Measurements from ENCODE around the gene UBE3C.
"Not testable (repeated sequence)": the region's sequence is repeated elsewhere in the genome, so short reads cannot be mapped to it uniquely, and the experiment has no call there.

The UBE3C gene

DNA sequence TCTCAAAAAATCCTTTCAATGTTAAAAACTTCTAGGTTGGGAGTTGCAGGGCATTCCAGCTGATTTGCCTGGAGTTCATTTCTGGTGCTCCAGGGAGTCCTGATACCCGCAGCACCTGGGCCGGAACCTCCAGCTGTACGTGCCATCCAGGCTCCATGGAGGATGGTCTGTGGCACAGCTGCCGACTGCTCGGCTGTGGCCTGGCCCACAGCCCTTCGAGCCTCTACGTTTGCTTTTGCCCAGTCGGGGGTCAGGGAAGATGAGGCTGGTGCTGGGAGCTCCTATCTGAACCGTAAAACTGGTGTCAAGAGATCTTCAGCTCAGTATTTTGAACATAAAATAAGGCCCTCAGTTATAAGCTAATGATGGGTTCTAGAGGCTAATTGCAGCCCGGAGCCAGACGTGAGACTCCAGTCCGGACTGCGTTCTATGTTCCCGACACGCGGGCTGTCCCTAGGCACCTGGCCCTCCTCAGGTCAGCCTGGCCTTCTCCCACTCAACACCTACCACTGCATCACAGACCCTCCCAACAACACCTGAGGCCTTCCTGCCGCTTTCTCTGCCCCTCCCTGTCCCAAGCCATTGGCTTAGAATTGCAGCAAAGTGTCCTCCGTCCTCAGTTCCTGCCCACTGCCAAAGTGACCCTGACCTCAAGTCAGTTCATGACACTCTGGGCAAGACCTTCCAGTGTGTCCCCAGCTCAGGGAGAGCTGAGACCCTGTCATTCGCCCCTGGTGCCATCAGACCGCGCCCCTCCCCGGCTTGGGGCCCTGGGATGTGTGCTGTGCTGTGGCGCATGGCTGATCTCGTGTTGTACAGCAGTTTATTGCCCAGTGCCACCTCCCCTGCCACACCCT lies 133.9 kb downstream of the UBE3C start:
- no peak overlapping the region for H3K4me3 ChIP-seq (ENCODE audit: control insufficient read depth, low read depth, low read length)

DNA sequence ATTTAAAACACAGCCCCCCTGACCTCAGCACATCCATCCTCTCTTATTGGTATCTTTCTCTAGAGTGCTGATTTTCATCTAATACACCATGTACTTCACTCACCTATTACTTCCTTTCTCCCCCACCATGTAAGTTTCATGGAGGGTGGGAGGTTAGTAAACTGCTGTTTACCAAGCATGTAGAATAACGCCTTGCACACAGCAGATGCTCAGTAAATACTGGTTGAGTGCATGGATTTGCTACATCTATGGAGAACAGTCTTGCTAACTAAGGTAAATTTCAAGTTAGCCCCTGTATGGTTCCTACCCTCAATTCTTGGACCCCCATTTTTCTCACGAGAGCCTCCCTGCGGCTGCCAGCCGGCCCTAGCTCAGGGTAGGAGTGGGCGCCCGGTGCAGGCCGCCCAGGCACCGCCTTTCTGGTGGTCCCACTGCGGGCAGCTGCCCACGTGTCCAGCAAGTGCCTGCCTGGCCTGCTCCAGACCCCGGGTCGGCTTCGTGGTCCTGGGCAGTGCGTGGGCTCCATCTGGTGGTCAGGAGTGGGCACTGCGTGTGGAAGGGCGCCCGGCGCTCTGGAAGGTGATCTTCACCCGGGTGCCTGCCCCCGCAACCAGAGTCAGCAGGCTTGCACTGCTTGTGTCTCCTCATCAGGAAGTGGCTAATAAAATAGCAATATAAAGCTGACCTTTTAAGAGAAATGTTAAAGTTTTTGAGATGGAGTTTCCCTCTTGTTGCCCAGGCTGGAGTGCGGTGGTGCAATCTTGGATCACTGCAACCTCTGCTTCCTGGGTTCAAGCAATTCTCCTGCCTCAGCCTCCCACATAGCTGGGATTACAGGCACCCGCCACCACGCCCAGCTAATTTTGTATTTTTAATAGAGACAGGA lies 134.7 kb downstream of the UBE3C start:
- no peak for DNase-seq (ENCODE audit: low read depth)
- H3K4me3 ChIP-seq (ENCODE audit: control insufficient read depth, low read depth, low read length) = no peak overlapping the region
- TF ChIP-seq, protein P1, sequence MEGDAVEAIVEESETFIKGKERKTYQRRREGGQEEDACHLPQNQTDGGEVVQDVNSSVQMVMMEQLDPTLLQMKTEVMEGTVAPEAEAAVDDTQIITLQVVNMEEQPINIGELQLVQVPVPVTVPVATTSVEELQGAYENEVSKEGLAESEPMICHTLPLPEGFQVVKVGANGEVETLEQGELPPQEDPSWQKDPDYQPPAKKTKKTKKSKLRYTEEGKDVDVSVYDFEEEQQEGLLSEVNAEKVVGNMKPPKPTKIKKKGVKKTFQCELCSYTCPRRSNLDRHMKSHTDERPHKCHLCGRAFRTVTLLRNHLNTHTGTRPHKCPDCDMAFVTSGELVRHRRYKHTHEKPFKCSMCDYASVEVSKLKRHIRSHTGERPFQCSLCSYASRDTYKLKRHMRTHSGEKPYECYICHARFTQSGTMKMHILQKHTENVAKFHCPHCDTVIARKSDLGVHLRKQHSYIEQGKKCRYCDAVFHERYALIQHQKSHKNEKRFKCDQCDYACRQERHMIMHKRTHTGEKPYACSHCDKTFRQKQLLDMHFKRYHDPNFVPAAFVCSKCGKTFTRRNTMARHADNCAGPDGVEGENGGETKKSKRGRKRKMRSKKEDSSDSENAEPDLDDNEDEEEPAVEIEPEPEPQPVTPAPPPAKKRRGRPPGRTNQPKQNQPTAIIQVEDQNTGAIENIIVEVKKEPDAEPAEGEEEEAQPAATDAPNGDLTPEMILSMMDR (IDR thresholded peaks at IDR 0.05; ENCODE audit: control insufficient read depth, insufficient read depth, low read depth, low read length, missing control alignments) = peak; percentile 99

More for the DNA sequence above, 133.9 kb downstream of the UBE3C start:
- TF ChIP-seq, protein P1 (IDR thresholded peaks at IDR 0.05; ENCODE audit: control insufficient read depth, insufficient read depth, low read depth, low read length, missing control alignments) = no peak
- no peak for DNase-seq (ENCODE audit: low read depth)

DNA sequence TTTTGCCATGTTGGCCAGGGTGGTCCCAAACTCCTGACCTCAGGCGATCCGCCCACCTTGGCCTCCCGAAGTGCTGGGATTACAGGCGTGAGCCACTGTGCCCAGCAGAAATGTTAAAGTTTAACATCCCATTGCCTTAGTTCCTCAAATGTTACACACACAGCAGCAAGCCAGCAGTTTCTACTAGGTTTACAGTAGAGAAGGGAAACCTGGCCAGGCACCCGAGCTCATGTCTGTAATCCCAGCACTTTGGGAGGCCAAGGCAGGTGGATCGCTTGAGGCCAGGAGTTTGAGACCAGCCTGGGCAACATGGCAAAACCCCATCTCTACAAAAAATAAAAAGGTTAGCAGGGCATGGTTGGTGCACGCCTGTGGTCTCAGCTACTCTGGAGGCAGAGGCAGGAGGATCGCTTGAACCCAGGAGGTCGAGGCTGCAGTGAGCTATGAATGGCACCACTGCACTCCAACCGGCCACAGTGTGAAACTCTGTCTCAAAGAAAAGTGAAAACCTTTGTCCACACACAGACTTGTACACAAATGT lies 135.4 kb downstream of the UBE3C start:
- H3K4me3 ChIP-seq (ENCODE audit: control insufficient read depth, low read depth, low read length); DNase-seq (ENCODE audit: low read depth): not testable (repeated sequence)

DNA sequence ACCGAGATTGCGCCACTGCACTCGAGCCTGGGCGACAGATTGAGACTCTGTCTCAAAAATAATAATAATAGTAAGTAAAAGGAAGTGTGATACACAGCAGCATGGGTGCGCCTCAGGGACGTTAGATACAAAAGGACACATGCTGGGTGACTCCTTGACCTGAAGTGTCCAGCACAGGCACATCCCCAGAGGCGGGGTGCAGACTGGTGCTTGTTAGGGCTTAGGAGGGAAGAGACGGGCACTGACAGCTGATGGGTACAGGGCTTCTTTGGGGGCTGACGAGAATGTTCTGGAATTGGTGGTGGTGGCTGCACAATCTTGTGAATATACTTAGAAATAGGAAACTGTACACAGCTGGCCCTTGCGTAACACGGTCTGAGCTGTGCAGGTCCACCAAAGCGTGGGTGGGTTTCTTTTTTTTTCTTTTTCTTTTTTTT lies 136.3 kb downstream of the UBE3C start:
- no peak overlapping the region for H3K4me3 ChIP-seq (ENCODE audit: control insufficient read depth, low read depth, low read length)
- TF ChIP-seq, protein P1 (IDR thresholded peaks at IDR 0.05; ENCODE audit: control insufficient read depth, insufficient read depth, low read depth, low read length, missing control alignments) = no peak
- no peak for DNase-seq (ENCODE audit: low read depth)

DNA sequence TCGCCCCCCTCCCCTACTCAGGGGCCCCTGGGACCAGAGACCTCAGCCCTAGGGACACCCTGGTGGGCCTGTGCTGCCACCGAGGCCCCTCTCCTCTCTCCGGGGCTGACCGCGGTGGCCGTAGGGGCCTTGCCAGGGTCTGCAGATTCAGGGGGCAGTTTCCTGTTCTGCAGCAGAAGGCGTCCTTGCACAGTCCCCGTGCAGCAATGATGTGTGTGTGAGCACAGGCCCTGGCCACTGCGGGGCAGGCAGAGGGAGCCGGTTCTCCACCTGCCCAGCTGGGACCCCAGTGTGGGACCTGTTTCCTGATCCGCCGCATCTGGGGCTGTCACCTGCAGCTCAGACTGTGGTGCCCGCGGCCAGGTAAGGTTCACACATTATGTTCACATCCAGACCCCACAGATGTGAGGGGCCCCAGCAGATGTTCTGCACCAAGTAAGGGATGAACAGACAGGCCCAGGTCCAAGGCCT lies 137.4 kb downstream of the UBE3C start:
- H3K4me3 ChIP-seq (ENCODE audit: control insufficient read depth, low read depth, low read length) = no peak overlapping the region
- TF ChIP-seq, protein P1 (IDR thresholded peaks at IDR 0.05; ENCODE audit: control insufficient read depth, insufficient read depth, low read depth, low read length, missing control alignments) = no peak
- DNase-seq (ENCODE audit: low read depth) = no peak

DNA sequence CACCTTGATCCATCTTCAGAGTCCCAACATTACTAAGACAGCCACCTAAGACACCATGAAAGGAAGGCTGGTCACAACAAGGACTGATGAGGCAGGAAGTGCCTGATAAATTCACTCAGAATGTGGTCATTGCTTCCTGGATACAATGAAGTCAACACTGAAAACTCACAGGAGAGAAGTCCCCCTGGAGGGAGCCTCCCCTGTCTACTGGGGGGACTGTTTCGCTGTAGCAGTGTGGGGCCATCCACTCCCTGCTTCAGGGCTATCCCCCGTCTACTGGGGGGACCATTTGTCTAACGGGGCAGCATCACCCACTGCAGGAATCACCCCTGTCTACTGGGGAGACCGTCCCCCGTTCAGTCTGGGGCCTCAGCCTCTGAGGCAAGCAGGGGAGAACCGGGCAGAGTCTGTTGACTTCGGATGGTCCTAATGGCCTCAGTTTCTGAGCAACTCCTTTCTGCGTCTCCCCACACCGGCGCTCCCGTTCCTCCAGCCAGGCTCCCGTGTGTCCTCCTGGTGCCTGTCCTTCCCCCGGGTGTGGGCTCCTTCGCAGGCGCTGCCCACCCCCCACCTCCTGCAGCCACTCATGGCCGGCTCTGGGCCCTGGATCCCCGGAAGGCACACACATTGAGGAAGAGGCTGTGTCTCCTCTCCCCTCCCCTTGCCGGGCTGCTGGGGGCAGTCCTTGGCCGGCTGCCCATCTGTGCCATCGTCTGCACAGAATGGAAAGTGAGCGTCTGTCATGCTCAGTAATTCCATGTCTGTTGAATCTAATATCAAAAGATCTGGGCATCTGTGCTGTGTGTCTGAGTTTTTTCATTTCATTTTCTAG lies 138.2 kb downstream of the UBE3C start:
- H3K4me3 ChIP-seq (ENCODE audit: control insufficient read depth, low read depth, low read length) = no peak overlapping the region
- DNase-seq (ENCODE audit: low read depth) = no peak
- TF ChIP-seq, protein P1 (IDR thresholded peaks at IDR 0.05; ENCODE audit: control insufficient read depth, insufficient read depth, low read depth, low read length, missing control alignments) = no peak

DNA sequence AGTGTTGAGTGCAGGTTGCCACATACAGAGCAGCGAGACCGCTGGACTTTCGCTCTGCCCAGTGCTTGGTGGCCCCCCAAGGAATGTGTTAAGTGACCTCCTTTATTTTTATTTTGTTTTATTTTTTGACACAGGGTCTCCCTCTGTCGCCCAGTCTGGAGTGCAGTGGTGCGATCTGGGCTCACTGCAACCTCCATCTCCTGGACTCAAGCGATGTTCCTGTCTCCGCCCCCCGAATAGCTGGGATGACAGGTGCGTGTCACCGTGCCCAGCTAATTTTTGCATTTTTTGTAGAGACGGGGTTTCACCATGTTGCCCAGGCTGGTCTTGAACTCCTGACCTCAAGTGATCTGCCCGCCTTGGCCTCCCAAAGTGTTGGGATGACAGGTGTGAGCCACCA lies 138.8 kb downstream of the UBE3C start:
- DNase-seq (ENCODE audit: low read depth); H3K4me3 ChIP-seq (ENCODE audit: control insufficient read depth, low read depth, low read length): not testable (repeated sequence)

All from AG09309 (cell line).